HG03066 (cell line): ENCODE results near the gene ZBTB8B.
"Not testable (repeated sequence)": the region's sequence is repeated elsewhere in the genome, so short reads cannot be mapped to it uniquely, and the experiment has no call there.

Experiments used
- ATAC-seq: cut with Tn5 transposase; IDR thresholded peaks from one replicate; pipeline ENCODE4 v1.9.1; 2021; ENCODE audit warnings: low read depth; ENCODE audit not compliant: unreplicated experiment

The ZBTB8B gene

DNA sequence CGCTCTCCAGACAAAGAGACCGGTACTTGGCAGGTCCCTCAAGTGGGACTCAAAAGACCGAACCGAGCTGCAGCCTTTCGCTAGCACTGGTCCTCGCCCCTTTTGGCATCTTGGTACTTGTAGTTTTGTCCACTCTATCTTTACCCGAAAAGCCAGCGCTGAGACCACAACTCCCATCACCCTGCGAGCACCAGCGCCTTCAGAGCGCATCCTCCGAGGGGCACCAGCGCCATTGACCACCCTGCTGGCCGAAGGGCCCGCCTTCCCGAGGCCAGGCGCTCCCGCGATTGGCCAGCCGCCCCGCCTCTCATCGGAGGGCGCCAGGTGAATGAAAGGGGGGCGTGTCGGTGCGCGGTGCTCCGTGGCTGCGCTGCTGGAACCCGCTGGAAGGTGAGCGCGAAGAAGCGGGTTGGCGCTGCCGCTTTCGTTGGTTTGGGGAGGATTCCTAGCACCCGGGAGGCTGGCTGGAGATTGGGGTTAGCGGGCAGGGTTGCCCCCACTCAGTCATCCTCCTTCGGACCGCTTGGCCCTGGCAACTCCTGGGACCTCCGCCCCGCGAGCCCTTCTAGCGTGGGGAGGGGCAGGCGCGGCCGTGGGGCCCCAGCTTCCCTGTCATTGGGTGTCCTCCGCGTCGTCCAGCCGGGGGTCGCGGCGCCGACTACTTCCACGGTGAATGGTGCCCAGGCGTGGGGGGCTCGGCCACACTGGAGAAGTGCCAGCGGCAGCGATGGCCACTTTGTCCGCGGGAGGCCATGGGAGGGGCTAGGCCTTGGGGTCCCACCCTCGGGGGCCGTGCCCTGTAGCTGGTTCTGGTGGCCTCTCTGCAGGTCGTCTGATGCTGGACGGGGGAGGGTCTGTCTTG, at the start of gene ZBTB8B:
Gene ZBTB8B, plus strand, starts transcription at position 357 of the 862 bp plus-strand sequence. CDS start 5,553 bp downstream, outside the sequence.
- no peak for ATAC-seq

GRCh38 chr1:32421775-32422174, 43.1 kb upstream of the ZBTB8B start:
- no peak for ATAC-seq

DNA sequence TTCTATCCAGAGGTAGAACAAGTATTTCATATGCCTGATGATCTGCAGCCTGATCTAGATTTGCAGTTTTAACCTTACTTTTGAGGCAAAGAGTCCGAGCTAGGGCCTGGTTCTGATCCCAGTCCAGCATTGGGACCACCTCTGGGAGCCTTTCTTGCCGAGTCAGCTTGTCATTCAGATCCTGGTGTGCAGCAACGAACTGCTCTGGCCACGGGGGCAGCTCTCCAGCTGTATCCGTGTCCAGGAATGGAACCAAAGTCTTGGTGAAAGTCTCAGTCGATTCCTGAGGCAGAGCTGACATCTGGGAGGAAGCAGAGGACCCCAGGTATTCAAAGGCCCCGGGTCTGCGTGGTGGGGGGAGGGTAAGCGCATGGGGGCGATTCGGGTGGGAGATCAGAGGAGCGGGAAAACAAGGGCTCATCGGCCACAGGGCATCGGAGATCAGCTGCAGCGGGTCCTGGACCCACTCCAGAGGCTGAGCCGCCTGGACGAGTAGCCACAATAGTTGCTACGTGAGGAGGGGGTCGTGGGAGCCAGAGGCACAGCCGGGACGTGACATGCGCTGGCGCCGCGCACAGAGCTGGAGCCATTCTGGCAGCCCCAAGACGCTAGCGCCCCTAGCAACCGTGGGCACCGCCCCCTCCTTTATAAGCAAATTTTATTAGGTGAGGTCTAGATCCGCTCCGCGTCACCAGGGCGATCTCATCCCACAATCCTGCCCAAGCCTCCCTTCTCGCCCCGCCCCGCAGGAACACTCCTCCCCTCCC, 38.2 kb upstream of the ZBTB8B start:
- ATAC-seq = no peak

DNA sequence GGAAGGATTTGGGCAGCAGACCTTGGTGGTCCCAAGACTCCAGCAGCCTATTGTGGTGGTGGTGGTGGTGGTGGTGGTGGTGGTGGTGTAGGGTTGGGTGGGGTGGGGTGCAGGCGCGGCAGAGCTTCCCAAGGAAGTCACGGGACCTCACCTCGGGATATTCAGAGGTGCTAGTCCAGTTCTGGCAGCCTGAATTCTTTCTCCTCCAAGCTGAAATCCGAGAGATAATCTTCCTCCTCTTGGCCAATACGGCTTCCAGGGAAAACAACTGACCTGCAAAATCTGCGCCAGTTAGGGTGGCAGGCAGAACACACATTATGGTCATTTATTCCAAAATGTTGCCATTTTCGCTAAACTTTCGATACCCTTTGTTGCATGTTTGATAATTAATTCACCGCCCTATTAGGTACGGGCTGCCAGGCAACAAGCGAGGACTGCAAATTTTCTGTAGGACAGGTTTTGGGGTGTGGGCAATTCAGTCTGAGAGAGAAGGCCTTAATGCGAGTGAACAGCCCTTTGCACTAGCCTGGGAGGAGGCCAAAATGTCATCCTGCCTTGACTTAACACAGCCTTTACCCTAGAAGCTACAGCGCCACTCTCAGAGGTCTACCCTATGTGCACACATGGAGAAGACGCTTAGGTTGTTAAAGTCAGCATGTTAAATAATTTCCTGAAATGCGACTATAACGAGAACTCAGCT, 37.5 kb upstream of the ZBTB8B start:
- no peak for ATAC-seq

GRCh38 chr1:32431736-32432400, 33.0 kb upstream of the ZBTB8B start:
- ATAC-seq = no peak

GRCh38 chr1:32438136-32438535, 26.7 kb upstream of the ZBTB8B start:
- no peak for ATAC-seq

- ATAC-seq = not testable (repeated sequence)
These were observed 26.1 kb upstream of the ZBTB8B start for GRCh38 chr1:32438777-32439176.

DNA sequence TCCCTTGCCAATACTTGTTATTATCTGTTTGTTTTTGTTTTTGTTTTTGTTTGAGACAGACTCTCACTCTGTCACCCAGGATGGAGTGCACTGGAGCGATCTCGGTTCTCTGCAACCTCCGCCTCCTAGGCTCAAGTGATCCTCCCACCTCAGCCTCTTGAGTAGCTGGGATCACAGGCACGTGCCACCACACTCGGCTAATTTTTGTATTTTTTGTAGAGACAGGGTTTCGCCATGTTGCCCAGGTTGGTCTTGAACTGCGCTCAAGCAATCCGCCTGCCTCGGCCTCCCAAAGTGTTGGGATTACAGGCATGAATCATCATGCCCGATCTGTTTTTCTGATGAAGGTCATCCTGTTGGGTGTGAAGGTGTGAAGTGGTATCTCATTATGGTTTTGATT, 23.4 kb upstream of the ZBTB8B start:
- ATAC-seq = not testable (repeated sequence)

GRCh38 chr1:32447469-32448185, 17.2 kb upstream of the ZBTB8B start:
- ATAC-seq = no peak

DNA sequence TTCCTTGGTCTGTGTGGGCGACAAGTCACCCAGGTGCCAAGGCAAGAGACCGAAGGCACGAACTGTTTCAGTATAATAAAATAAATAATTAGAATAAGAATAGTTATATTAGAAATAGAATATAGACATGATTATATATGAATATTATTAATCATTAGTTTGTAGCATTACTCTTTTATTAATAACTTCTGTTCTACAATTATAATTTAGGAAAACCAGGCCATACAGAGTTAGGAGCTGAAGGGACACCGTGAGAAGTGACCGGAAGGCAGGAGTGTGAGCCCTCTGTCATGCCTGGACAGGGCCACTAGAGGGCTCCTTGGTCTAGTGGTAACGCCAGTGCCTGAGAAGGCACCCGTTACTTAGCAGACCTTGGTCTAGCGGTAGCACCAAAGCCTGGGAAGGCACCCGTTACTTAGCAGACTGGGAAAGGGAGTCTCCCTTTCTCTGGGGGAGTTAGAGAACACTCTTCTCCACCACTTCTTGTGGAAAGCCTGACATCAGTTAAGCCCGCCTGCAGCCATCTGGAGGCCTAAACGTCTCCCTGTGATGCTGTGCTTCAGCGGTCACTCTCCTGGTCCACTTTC, 16.6 kb upstream of the ZBTB8B start:
- not testable (repeated sequence) for ATAC-seq

DNA sequence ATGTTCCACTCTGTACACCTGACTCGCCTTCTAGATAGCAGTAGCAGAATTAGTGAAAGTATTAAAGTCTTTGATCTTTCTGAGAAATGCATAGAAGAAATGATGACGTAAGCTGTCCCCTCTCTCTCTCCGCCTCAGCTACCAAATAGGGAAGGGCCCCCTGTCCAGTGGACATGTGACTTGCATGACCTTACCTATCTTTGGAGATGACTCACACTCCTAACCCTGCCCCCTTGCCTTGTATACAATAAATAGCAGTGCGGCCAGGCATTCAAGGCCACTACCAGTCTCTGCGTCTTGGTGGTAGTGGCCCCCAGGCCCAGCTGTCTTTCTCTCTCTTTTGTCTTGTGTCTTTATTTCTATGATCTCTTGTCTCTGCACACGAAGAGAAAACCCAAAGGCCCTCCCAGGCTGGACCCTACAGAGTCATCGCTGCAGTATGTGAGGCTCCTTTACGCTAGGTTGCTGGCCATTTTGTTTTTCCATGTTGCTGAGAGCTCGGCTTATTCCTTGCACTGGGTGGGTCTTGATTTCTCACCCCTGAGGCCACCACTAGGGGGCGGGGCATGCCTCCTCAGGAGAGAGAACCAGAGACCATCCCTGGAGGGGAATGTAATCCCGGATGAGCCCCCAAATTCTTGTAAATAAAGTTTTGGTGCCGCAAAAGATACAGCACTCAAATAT, 16.0 kb upstream of the ZBTB8B start:
- no peak for ATAC-seq

DNA sequence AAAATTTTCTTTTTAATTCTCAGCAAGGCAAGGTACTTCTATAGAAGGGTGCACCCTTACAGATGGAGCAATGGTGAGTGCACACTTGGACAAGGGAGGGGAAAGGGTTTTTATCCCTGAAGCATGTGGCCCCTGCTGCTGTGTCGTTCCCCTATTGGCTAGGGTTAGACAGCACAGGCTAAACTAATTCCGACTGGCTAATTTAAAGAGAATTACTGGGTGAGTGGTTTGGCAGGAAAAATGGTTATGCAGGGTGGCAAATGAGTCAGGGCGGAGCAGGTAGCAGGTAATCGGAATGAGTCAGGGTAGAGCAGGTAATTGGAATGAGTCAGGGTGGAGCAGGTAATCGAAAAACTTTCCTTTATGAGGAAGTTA, 15.4 kb upstream of the ZBTB8B start:
- ATAC-seq = not testable (repeated sequence)

GRCh38 chr1:32454726-32455125, 10.1 kb upstream of the ZBTB8B start:
- ATAC-seq = no peak

DNA sequence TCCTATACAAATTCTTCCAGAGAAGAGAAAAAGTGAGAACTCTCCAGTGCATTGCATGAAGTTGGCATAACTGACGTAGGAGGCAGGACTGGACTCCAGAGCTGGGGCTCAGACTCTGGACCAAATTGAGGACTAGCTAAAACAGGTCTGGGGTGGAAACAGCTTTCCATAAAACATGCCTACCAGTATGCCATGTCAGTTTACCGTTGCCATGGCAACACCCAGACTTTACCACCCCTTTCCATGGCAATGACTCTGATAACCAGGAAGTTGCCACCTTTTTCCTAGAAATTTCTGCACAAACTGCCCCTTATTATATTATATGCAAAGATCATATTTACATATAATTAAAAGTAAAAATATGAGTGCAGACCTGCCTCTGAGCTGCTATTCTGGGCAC, 8.9 kb upstream of the ZBTB8B start:
- no peak for ATAC-seq

DNA sequence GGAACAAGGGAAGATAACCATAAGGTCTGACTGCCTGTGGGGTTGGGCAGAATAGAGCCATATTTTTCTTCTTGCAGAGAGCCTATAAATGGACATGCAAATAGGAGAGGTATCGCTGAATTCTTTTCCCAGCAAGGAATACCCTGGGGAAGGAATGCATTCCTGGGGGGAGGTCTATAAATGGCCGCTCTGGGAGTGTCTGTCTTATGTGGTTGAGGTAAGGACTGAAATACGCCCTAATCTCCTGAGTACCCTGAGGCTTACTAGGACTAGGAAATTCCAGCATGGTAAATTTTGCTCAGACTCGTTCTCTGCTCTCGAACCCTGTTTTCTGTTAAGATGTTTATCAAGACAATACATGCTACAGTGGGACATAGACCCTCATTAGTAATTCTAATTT, 6.1 kb upstream of the ZBTB8B start:
- ATAC-seq = not testable (repeated sequence)

DNA sequence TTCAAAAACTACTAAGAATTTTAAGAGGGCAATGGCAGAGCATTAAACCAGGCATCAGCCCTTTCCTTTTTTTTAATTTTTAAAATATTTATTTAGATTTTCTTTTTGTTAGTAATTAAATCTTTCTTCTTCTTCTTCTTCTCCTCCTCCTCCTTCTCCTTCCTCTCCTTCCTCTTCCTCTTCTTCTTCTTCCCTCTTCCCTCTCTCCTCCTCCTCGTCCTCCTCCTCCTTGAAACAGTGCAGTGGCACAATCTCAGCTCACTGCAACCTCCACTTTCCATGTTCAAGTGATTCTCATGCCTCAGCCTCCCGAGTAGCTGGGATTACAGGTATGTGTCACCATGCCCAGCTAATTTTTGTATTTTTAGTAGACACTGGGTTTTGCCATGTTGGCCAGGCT, 1.9 kb upstream of the ZBTB8B start:
- ATAC-seq = not testable (repeated sequence)

DNA sequence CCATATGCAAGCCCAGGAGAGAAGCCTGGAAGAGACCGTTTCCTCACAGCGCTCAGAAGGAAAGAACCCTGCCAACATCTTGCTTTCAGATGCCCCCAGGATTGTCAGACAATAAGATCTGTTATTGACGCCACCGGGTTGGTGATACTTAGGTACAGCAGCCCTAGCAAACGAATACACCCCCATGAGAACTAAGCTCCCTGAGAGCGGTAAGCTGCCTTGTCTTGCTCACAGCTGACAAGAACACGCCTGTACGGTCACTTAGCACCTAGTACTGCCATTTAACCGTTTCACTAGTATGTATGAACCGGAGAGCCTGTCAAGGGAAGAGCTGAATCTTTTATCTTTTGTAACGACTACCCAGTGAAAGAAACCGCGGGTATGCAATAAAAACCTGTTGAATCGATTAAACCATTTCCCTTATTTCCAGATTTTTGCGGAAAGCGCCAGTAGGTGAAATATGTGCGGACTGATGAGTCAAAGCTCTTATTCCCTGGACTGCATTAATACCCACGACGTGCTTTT, 619 bp upstream of the ZBTB8B start:
- no peak for ATAC-seq

DNA sequence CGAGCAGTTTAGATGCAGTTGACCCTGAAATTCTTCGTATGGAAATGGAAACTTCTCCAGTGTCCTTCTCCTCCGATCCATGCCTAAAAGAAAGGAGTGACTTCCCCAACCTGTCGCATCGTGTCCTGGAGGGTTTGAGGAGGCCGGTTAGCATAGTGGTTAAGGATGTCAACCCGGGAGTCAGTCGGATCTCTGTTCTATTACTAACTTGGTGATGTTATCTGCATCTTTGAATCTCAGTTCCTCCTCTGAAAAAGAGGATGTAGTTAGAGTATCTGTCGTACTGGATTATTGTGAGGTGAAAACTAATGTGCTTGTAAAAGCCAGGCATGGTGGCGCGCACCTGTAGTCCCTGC, 684 bp downstream of the ZBTB8B start:
- no peak for ATAC-seq

DNA sequence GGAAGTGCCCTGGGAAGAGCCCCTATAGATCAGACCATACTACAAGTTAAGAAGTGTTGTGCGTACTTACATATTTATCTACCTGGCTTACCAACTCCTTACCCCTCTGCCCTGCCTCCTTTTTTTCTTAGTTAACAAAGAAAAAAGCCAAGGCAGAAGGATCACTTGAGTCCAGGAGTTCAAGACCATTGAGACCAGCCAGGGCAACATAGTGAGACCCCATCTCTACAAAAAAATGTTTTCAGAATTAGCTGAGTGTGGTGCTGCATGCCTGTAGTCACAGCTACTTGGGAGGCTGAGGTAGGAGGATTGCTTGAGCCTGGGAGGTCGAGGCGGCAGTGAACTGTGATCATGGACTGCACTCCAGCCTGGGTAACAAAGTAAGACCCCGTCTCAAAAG, 1.9 kb downstream of the ZBTB8B start:
- no peak for ATAC-seq
